T-helper 2 cell (primary cell): ENCODE data around the gene CELF2.

Experiments
- DNase-seq, 5 experiments: peaks; one replicate each; pipeline versions ENCODE4 v3.0.0 to v3.0.0-alpha.2; 2012 to 2022

Gene CELF2

DNA sequence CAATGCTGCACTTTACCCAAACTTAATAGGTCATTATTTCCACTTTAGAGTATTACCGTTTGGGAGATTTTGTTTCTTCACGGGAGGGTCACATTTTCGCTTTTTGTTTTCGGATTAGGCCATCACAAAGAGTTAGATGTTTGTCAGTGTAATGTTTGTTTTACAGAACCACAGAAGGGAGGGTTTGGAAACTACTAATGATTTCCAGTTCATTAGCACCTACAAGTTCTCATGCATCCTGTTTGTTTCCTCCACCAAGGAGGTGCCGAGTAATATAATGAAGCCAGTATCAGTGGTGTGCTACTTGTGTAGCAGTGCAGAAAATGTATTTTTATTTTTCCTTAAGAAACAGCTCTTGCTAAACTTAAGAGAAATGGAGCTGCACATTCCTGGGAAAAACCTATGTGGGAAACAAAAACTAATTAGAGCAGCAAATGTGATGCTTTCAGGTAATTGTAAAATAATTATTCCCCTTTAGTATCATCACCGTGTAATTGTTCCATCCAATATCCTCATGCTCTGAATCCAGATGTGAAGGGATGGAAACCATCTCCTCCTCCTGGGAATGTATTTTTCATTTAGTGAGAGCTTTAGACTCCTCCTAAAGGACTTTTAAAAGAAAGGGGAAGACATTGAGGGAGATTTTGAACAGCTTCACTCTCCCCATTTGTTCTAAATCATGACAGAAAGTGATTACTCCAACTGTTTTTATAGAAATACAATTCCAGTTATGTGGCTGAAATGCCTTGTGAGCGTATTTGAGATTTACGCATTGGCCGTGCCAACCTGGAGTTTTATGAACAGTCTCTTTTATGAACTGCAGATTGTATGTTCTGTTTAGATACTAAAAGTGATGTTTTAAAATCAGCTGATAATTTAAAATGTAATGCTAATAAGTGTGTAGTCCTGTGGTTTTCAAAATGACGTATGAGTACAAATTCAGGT, 5.6 kb downstream of the CELF2 start:
- DNase-seq: no peak

DNA sequence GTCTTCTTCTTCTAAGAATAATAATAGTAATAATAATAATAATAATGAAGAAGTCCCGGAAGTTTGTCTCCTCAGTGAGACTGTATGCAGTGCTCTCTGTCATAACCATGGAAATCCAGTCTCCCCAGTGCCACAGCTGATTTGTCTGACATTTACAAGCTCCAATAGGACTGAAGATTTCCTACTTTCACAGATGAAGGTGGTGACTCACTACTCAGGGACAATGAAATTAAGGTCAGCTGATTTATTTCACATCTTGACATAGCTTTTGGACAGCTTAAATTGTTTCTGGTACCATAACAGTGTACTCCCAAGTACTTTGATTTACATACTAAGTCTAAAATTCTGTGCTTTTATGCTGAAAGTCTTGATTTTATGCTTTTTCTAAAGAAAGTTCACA, 6.9 kb downstream of the CELF2 start:
- no peak for DNase-seq

DNA sequence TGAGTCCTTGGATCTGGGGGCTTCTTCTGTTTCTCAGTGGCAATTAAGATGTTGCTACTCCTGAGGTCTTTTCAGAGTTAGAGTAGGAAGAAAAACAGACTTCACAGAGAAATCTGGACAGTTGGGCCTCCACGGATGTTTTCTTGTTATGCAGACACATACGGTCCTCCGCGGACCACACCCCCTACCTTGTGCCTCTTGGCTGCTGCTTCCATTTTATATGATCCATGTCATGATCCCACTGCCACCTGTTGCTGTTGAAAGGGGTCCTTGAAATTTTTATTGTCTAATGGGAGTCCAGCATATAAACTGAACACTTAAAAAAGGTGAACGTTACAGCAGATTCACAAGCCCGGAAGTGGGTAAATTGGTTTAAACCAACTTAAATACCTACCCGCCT, 8.3 kb downstream of the CELF2 start:
- DNase-seq: no peak

DNA sequence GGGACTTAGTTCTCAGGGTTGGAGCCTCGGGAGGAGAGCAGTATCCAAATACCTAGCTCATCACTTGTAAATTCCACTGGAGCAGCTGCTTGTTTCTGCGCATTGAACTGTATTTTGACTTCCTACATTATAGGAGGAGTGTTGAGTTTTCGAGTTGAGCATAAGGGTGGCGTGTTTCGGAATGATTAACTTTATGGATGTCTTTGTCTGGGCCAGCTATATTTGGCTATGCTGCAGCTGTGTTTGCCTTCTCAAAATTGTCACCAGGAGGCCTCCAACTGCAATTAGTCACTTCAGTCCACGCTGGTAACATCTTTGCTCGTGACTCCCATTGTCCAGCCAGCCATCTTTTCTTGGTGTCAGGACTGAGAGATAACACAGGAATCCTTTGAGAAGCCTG, 9.1 kb downstream of the CELF2 start:
- DNase-seq: no peak

DNA sequence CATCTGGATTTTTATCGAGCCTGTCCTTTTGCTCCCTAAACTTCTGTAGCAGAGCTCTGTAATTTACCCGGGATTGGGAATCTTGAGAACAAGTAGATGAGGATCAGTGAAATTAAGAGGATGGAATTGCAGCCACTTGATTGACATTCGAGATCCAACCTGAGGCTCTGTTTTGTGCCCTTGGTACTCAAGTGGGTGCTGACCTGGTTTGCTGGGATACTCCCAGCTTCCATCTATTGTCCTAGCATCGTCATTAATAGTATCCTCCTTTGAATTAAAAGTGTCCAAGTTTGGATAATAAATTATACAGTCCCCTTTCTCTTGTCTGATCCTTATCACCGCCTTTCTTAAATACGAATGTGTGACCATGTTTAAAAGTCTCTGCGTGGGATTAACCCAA, 17.1 kb downstream of the CELF2 start:
- DNase-seq: no peak

DNA sequence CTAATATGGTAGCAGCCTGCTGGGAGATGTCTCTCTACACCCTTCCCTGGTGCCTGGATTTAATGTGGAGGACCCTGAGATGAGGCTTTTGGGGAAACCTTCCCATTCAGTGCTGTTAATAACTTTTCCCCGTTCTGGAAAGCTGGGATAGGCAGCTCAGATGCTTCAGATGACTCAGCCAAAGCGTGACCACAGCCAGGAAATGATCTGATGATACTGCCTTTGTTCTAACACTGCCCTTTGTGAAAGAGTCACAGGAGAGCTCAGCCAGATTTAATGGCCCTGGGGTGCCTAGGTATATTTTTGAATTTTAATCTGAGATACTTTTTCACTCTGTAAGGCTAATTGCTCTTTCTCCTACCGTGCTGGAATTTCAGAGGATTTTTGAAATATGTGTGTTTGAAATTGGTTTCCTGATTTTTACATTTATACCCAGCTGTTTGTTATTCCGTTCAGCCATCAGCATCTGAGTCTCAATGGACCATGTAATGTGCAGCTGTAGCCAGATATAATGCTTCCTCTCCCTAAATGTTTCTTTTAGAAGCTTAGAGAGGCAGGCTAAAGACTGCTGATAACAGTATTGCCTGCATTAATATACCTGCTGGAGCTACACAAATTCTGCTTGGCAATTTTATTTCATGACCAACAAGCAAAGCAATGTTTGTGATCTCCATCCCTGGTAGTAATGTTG, 17.8 kb downstream of the CELF2 start:
- no peak for DNase-seq

DNA sequence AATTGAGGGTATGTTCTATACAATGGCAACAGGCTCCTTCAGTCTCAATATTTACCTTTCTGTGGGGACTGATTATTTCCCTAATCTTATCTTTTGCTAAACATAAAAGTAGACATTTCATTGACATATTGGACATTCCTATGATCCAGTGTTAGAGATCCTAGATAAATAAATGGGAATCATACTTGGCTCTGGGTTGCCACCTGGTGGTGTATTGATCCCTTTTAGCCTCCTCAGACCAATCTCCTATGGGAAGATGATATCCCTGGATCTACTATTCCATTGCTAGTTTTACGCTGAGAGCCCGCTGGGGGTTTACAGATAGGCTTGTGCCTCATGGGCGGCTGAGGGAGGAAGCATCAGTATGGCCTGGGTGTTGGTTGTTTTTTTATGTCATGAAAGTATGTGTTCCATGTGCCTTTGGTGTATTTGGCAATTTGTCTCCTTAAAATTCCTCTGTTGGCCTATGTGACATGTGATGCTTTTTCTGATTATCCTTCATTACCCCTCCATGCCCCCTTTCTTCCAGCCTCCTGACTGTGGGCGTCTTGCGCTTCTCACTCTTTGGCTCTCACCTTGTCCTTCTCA, 18.8 kb downstream of the CELF2 start:
- DNase-seq: no peak

DNA sequence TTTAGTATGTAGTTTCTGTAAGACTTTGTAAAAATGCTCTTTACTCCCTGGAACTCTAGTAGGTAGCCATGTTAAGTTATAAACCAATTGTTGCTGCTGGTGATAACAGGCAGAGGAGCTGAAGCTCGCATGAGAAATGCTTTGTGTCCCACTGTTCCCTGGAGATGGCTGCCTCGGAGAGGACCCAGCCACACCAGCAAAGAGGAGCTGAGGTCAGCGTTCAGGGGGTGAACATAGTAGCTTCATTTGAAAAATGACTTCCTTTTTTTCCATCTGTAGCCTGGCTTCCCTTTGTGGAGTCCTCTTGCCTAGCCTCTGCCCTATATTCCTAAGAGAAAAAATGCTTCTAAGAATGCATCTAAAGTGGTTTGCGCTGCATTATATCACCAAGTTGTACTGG, 20.3 kb downstream of the CELF2 start:
- no peak for DNase-seq

DNA sequence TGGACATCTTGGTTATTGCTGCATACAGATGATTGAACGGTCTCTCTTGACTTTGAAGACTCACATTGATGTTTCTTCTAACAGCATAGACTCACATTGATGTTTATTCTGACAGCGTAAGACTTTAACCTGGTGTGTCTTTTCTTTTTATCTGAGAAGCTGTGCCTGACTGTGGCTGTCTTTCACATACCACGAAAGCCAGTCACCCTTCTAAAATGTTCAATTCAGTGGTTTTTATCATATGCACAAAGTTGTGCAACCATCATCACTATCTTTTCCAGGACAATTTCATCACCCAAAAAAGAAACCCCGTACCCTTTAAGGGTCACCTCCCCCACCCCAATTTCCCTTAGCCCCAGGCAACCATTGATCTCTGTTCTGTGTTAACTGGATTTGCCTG, 24.7 kb downstream of the CELF2 start:
- DNase-seq: peak in 1 of 5 experiments; percentile 6

DNA sequence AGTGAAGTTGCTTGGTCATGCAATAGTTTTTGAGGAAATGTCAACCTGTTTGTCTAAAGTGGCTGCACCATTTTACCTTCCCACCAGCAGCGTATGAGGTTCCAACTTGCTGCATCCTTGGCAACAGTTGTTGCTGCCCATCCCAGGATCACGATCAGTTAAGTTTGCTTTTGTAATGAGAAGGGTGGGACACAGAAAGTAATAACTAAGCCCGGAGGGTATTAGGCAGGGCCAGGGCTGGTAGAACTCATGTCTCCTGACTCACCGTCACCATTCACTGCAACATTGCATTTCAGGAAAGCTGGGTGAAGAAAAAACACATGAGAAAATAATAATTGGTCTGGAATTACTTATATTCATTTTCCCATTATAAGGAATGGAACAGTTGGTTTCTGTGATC, 25.4 kb downstream of the CELF2 start:
- no peak for DNase-seq

DNA sequence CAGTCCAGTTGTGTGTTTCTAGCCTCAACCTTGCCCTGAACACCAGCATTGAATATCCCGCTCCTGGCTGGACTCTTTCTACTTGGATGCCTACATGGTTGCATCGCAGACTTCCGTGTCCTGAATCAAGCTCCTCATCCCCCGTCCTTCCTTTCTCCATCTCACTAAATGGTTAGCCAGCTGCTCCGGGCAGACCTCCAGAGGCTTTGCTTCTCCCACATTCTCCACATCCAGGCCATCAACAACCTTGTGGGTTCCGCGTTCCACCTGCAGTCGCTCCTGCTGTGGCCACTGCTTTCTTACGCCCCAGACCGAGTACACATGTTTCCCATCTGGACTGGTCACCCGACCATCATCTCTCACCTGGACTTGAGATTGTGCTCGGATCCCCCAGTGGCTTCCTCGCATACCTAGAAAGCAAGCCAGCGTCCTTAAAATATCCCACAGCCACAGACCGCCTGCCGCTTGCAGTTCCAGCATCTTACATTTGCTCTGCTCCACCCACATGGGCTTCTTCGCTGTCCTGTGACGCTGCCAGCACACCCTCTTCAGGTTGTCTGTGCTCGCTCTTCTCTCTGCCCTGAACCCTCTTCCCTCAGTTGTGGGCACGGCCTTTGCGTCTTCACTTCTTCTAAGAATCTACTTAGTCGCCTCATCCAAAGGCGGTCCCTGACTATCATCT, 25.9 kb downstream of the CELF2 start:
- DNase-seq: no peak

DNA sequence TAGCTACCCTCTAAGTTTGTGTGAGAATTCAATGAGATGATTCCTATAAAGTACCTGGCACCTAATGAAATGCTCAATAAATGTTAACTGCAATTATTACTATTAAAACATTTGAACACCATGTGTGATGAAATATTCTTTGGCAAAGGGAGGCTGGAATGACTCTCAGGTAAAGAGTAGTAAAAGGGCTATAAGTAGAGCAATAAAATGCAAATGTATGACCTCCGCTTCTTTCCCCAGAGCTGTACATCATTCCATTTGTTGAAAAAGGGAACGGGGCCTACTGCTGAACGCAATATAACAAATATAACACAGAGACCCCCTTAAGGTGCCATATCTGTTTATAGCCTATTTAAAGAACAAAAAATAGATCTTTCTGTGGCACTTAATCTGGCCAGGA, 27.8 kb downstream of the CELF2 start:
- no peak for DNase-seq

DNA sequence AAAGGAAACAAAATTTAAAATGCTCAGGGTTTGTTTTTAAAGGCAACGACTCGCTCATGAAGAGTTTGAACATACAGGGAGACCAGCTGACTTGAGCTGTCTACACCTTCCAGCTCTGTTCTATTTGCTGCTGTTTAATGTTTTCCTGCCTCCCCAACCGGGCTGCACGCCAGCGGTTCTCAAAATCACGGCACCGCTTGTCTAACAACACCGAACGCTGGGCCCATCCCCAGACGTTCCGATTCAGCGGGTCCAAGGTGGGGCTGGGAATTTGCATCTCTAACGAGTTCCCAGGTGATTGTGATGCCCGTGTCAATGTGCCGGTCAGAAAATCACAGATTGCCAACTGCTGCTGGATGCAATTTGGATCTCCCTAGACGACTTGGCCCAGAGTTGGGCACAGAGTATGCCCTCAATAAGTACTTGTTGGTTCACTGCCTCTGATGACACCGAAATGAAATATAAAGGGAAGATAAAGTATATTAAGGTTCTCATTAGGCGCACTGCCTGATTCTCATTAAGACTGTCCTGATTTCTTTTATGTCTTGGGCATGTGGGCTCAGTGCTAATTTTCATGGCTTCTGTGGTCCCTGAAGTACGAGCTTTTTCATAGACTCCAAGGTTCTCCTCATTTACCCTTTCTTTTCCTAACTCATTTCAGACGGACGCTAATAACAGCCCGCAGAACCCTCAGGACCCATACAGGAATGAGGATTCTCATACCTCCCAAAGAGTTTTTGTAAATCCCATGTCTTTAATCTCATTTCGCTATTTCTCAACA, 28.5 kb downstream of the CELF2 start:
- no peak for DNase-seq

DNA sequence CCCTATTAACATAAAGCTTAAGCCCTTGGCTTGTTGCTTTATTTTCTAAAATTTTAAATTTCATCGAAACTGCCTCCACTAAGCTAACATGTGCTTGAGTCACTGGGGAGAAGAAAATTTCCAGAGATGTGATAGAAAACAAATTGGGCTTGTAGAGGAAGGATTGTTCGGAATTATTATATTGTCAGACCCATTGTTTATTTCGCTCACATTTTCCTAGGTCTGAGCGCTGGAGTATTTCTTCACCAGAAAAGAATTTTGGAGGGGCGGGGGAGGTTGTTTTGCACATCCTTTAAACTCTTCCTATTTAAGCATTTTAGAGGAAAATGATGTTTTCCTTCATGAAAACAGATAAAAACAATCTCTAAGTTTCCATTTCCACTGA, 29.1 kb downstream of the CELF2 start:
- no peak for DNase-seq

DNA sequence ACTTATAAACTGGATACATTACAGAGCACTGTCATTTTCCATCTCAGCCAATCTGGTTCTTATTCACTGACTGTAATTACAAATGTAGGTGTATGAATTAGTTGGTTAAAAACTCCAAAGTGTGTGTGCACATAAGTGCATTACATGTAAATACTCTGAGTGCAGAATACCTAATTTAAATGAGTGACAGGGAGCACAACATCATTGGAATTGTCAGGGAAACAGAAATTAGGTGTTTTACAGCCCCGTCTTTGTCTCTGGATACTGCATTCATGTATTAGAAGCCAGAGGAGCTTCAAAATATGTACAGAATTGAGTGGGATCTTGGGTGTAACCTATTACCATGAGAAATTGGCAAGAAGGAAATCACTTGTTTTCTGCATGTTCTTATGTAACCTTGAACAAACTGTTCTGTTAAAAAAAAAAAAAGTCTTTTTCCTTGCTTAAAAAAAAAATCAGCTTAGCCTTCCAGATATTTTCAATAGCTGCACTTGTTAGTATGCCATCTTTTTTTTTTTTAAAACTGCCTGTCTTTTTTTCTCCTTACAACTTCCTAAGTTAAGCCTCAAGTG, 31.1 kb downstream of the CELF2 start:
- DNase-seq: no peak

DNA sequence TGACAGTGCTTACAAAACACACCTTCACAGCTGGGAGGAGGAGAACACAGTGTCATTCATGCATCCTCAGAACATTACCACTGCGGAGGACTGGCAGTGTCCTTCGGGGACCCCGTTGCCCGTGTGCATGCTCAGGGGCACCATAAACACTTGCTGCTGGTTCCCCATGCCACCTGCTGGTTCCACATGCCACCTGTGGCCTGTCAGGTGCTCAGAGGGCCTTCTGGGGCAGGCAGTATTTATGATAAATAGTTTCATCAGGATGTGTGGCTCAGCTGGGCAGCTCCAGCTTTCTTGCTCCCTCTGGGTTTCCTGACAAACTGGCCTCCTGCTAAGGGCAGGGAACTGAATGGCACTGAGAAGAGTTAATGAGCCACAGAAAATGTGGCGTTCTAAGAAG, 32.1 kb downstream of the CELF2 start:
- no peak for DNase-seq

DNA sequence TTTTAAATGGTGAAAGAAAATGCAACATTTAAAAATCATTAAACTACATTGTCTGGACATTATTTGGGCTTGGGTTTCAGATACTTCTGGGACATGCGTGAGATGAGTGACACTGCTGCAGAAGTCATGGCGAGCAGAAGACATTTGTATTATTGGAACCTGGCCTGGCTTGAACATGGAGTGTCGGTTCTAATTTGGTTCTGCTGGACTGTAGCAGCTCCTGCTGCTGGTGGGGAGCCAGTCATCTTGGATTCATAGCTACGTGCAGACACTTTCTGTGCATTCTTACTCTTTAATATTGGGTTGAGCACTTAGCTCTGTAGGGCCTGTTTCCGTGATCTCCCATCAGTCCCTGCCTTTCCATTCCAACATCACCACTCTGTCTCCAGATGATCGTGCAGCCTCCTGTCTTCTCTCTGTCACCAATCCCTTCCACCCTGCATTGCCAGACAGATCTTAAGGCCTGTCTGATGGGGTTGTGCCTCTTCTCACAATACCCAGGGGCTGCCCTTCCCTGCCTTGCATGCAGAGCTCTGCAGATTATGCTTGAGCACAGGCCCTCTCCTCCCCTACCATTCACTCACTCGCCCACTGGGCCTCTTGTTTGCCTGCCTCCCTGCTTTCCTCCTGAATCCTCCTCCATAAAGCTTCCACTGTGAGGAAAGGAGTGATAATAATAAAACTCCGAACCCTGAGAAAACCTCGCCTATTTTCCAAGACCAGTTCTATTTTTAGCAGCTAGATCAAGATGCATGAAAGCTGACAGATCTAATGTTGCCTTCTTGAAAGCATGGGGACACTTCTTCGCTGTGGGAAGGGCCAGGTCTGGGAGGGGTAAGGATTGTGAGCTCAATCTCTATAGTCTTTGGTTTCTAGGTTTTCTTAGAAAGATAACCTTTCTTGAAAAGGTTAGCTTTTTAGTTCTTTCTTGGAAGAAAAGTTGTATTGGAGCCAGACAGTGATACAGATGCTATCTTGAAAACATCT, 32.9 kb downstream of the CELF2 start:
- no peak for DNase-seq

DNA sequence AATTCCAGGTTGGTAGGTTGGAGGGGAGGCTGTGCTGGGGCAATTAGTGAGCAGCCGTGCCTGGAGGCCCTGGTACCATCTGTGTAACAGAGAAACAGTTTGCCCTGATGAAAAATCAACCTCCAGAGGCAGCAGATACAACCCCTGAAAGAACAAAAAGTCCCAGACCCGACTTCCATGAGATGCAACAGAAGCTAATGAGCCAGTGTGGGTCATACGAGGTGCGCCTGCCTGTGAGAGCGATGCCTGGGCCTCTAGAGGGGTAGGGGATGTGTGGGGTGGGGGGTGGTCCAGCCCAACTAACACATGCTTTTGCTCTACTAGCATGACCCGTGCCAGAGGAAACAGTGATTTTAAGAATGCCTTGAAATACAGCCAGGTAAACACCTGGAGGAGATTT, 39.3 kb downstream of the CELF2 start:
- DNase-seq: no peak

DNA sequence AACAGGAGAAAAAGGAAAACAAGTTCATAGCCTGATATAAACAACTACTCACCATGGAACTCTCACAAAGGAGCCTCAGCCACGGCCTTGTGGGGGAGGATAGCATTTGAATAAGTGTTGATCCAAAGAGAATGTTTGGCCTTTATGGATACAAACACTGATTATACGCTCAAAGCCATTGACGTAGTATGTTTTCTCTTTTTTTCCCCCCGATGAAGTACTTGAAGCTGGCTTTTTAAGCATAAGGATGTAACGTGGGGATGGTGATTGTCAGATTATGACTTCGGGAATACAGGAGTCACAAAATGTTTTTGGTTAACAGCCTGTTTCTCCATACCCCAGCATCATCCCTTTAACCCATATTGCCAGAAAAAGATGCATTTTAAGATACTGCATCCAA, 39.8 kb downstream of the CELF2 start:
- DNase-seq: no peak

DNA sequence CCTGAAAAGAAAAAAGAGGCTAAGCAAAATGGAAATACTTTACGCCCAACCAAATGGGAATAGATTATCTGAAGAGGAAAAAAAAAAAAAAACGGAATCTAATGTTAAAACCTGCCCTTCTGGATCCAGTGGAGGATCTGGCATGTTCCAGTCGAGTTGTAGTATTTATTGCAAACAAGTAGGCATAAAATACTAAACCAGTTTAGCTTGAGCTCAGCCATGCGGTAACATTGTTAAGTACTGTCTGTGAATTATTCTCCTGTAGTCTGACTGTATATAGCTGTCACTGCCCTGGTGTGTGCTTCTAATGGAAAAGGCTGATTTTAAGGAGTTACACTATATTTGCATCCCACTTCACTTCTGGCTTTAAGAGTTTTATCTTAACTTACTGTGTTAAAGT, 40.3 kb downstream of the CELF2 start:
- no peak for DNase-seq

DNA sequence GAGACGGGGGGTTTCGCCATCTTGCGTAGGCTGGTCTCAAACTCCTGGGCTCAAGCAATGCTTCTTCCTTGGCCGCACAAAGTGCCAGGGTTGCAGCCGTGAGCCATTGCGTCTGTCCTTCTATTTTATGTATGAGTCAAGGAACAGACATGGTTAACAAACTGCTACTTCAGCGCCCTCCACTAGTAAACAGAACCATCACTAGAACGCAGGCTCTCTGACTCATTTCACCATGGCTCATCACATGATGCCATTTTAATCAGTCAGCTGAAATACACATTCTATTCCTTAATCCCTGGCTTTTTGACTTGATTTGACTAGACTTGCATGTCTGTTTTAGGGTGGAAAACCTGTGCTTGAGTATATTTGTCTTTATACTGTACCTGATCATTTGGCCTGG, 41.3 kb downstream of the CELF2 start:
- DNase-seq: no peak
